Neural progenitor cell (in vitro differentiated cells): ENCODE data around the gene CEP120. TPM values are rescaled to one million over a fixed set of nuclear protein-coding genes. Genes with fewer than 3 reads are reported as not detected.

Source experiments
- DNase-seq: peaks from one replicate; pipeline ENCODE4 v3.0.0-alpha.2; 2016; ENCODE audit warnings: low spot score
- H2AFZ ChIP-seq: fragments of 200-600 bp; sonication (generic); replicated peaks from 2 replicates; pipeline ENCODE4 v1.6.1; 2016; ENCODE audit warnings: antibody characterized with exemption
- H3F3A ChIP-seq: fragments of 200-600 bp; sonication (generic); 2 replicates; pipeline ENCODE4 v1.6.1; 2016; ENCODE audit warnings: antibody characterized with exemption, low read depth
- H3K27ac ChIP-seq: fragments of 200-600 bp; sonication (generic); 2 replicates; pipeline ENCODE4 v1.5.1; 2016; ENCODE audit warnings: mild to moderate bottlenecking
- H3K27me3 ChIP-seq: fragments of 200-600 bp; sonication (generic); 2 replicates; pipeline ENCODE4 v1.6.1; 2016; ENCODE audit warnings: mild to moderate bottlenecking, moderate library complexity
- H3K36me3 ChIP-seq: fragments of 200-600 bp; sonication (generic); 2 replicates; pipeline ENCODE4 v1.5.1; 2016
- H3K4me1 ChIP-seq: fragments of 200-600 bp; sonication (generic); 2 replicates; pipeline ENCODE4 v1.6.1; 2016; ENCODE audit warnings: mixed run types
- H3K4me2 ChIP-seq: fragments of 200-600 bp; sonication (generic); 2 replicates; pipeline ENCODE4 v1.6.1; 2016
- H3K4me3 ChIP-seq: fragments of 200-600 bp; sonication (generic); 2 replicates; pipeline ENCODE4 v1.5.1; 2016
- H3K79me2 ChIP-seq: fragments of 200-600 bp; sonication (generic); 2 replicates; pipeline ENCODE4 v1.6.1; 2016; ENCODE audit warnings: low read depth
- H3K9ac ChIP-seq: fragments of 200-600 bp; sonication (generic); 2 replicates; pipeline ENCODE4 v1.6.1; 2016
- H3K9me3 ChIP-seq: fragments of 200-600 bp; sonication (generic); 2 replicates; pipeline ENCODE4 v1.5.1; 2016; ENCODE audit warnings: low read depth
- H4K20me1 ChIP-seq: fragments of 200-600 bp; sonication (generic); 2 replicates; pipeline ENCODE4 v1.6.1; 2016; ENCODE audit warnings: low read depth
- H3K27ac Mint-ChIP-seq: 3 replicates; pipeline ENCODE4 v1.8.0; 2021; ENCODE audit warnings: mixed read lengths
- H3K27me3 Mint-ChIP-seq: 2 replicates; pipeline ENCODE4 v1.8.0; 2022; ENCODE audit warnings: low read depth, mild to moderate bottlenecking, inconsistent platforms, moderate library complexity, mixed read lengths; ENCODE audit not compliant: insufficient read depth
- H3K36me3 Mint-ChIP-seq: 3 replicates; pipeline ENCODE4 v1.8.0; 2021; ENCODE audit warnings: mixed read lengths
- H3K4me1 Mint-ChIP-seq: 3 replicates; pipeline ENCODE4 v1.8.0; 2021; ENCODE audit warnings: mixed read lengths
- H3K4me3 Mint-ChIP-seq: 3 replicates; pipeline ENCODE4 v1.8.0; 2021; ENCODE audit warnings: mild to moderate bottlenecking, moderate library complexity, mixed read lengths
- H3K9me3 Mint-ChIP-seq: 3 replicates; pipeline ENCODE4 v1.8.0; 2020; ENCODE audit warnings: mixed read lengths
- CTCF ChIP-seq: fragments of 200-600 bp; sonication (generic); IDR thresholded peaks from 2 replicates; pipeline ENCODE4 v1.5.1; 2017; ENCODE audit warnings: antibody characterized with exemption, mild to moderate bottlenecking
- EZH2 ChIP-seq: fragments of 200-600 bp; sonication (generic); IDR thresholded peaks from 2 replicates; pipeline ENCODE4 v1.6.1; 2017; ENCODE audit warnings: antibody characterized with exemption, mild to moderate bottlenecking, moderate library complexity
- EZH2phosphoT487 ChIP-seq: fragments of 200-600 bp; sonication (generic); IDR thresholded peaks from 2 replicates; pipeline ENCODE4 v1.6.1; 2017; ENCODE audit warnings: antibody characterized with exemption
- total RNA-seq: library from RNA; depleted of rRNA; stranded (reverse); fragments of >200 nt; gene quantifications from 2 replicates; pipeline ENCODE4 v1.2.3, GENCODE V29; 2015; ENCODE audit warnings: low replicate concordance

The CEP120 gene
- total RNA-seq, 1 donor from 2014 or later = 38.5 TPM

- no peaks in the 10 kb centered on the region for H3K27me3 ChIP-seq
- no peaks in the 10 kb centered on the region for H3F3A ChIP-seq
- no peaks in the 10 kb centered on the region for H3K36me3 Mint-ChIP-seq
- no peak overlapping the region for H3K4me2 ChIP-seq
- peak overlapping the region; percentile 13 for H2AFZ ChIP-seq
- H3K36me3 ChIP-seq = no peaks in the 10 kb centered on the region
- no peak for DNase-seq
- no peaks in the 10 kb centered on the region for H3K9me3 ChIP-seq
- H3K79me2 ChIP-seq = no peaks in the 10 kb centered on the region
- H3K27ac Mint-ChIP-seq = no peak overlapping the region
- H3K27me3 Mint-ChIP-seq = no peaks in the 10 kb centered on the region
- no peak overlapping the region for H3K27ac ChIP-seq
- no peak for TF ChIP-seq EZH2
- no peak for TF ChIP-seq EZH2phosphoT487
- no peaks in the 10 kb centered on the region for H4K20me1 ChIP-seq
- H3K4me1 Mint-ChIP-seq = no peaks in the 10 kb centered on the region
- no peak overlapping the region for H3K4me3 ChIP-seq
- H3K9ac ChIP-seq = no peak overlapping the region
- peaks cover 15% of the 10 kb centered on the region for H3K9me3 Mint-ChIP-seq
- peaks cover 7% of the 10 kb centered on the region for H3K4me1 ChIP-seq
- H3K4me3 Mint-ChIP-seq = no peak overlapping the region
Observed at GRCh38 chr5:123299136-123299535, 124.1 kb downstream of the CEP120 start.

- Mint-ChIP-seq H3K9me3 (peaks cover 15% of the 10 kb centered on the region), H3K36me3 (no peaks in the 10 kb centered on the region), H3K27ac (no peak overlapping the region), H3K4me1 (no peaks in the 10 kb centered on the region), H3K4me3 (no peak overlapping the region), H3K27me3 (no peaks in the 10 kb centered on the region)
- no peaks in the 10 kb centered on the region for H4K20me1 ChIP-seq
- no peaks in the 10 kb centered on the region for H3K36me3 ChIP-seq
- H3K27ac ChIP-seq = no peak overlapping the region
- H3K4me3 ChIP-seq = no peak overlapping the region
- peaks cover 7% of the 10 kb centered on the region for H3K4me1 ChIP-seq
- TF ChIP-seq CTCF (no peak), EZH2 (no peak), EZH2phosphoT487 (no peak)
- no peak overlapping the region for H2AFZ ChIP-seq
- no peak for DNase-seq
- no peaks in the 10 kb centered on the region for H3K27me3 ChIP-seq
- H3F3A ChIP-seq = no peaks in the 10 kb centered on the region
- no peaks in the 10 kb centered on the region for H3K79me2 ChIP-seq
- no peaks in the 10 kb centered on the region for H3K9me3 ChIP-seq
- no peak overlapping the region for H3K9ac ChIP-seq
- no peak overlapping the region for H3K4me2 ChIP-seq
Observed at GRCh38 chr5:123298335-123299030, 124.7 kb downstream of the CEP120 start.

- no peaks in the 10 kb centered on the region for H3K27me3 Mint-ChIP-seq
- no peak for DNase-seq
- Histone ChIP-seq H3K36me3 (no peaks in the 10 kb centered on the region), H3K9me3 (no peaks in the 10 kb centered on the region), H3K9ac (no peak overlapping the region), H3K27ac (no peak overlapping the region), H3K79me2 (no peaks in the 10 kb centered on the region), H3K27me3 (no peaks in the 10 kb centered on the region), H3K4me3 (no peak overlapping the region), H2AFZ (no peak overlapping the region), H3K4me2 (no peak overlapping the region), H3K4me1 (peaks cover 7% of the 10 kb centered on the region), H3F3A (no peaks in the 10 kb centered on the region), H4K20me1 (no peaks in the 10 kb centered on the region)
- peaks cover 15% of the 10 kb centered on the region for H3K9me3 Mint-ChIP-seq
- H3K4me1 Mint-ChIP-seq = no peaks in the 10 kb centered on the region
- no peak overlapping the region for H3K4me3 Mint-ChIP-seq
- TF ChIP-seq CTCF = no peak
- TF ChIP-seq EZH2 = no peak
- no peak for TF ChIP-seq EZH2phosphoT487
- H3K27ac Mint-ChIP-seq = no peak overlapping the region
- H3K36me3 Mint-ChIP-seq = no peaks in the 10 kb centered on the region
Observed at GRCh38 chr5:123297866-123298265, 125.3 kb downstream of the CEP120 start.

- H3K9me3 Mint-ChIP-seq = peaks cover 15% of the 10 kb centered on the region
- no peaks in the 10 kb centered on the region for H3K4me1 Mint-ChIP-seq
- H3K4me1 ChIP-seq = peaks cover 7% of the 10 kb centered on the region
- H3K27me3 Mint-ChIP-seq = no peaks in the 10 kb centered on the region
- H3K4me3 Mint-ChIP-seq = no peak overlapping the region
- H3K36me3 ChIP-seq = no peaks in the 10 kb centered on the region
- H3K27me3 ChIP-seq = no peaks in the 10 kb centered on the region
- no peaks in the 10 kb centered on the region for H3K36me3 Mint-ChIP-seq
- TF ChIP-seq CTCF (no peak), EZH2 (no peak), EZH2phosphoT487 (no peak)
- no peak overlapping the region for H3K27ac ChIP-seq
- no peak overlapping the region for H2AFZ ChIP-seq
- no peak overlapping the region for H3K27ac Mint-ChIP-seq
- no peaks in the 10 kb centered on the region for H4K20me1 ChIP-seq
- H3K9ac ChIP-seq = no peak overlapping the region
- no peak overlapping the region for H3K4me3 ChIP-seq
- H3F3A ChIP-seq = no peaks in the 10 kb centered on the region
- no peak overlapping the region for H3K4me2 ChIP-seq
- H3K9me3 ChIP-seq = no peaks in the 10 kb centered on the region
- no peaks in the 10 kb centered on the region for H3K79me2 ChIP-seq
- no peak for DNase-seq
Observed at GRCh38 chr5:123297198-123297831, 125.9 kb downstream of the CEP120 start.
